IMR-90 (cell line): ENCODE data around the gene MYDGF. TPM values are rescaled to one million over a fixed set of nuclear protein-coding genes. Genes with fewer than 3 reads are reported as not detected.

Source experiments
- ATAC-seq: fragments of 200-7000 bp; cut with Tn5 transposase; 2 replicates; pipeline ENCODE4 v1.9.1; 2020; ENCODE audit warnings: low read depth, mild to moderate bottlenecking, moderate library complexity
- BruUV-seq: library from RNA; stranded (reverse); fragments of 400-500 nt; replicated peaks from 2 replicates; lab custom pipeline; 2021; lab: Mats Ljungman, UMichigan
- CTCF ChIA-PET: fragments of 300-600 bp; formaldehyde crosslinking; extraction: SDS; loops from one replicate; lab custom pipeline; 2021; ENCODE audit warnings: antibody characterized with exemption; lab: Yijun Ruan, JAX
- POLR2A ChIA-PET: fragments of 300-600 bp; sonication (Branson Sonifier 250); formaldehyde crosslinking; loops from one replicate; lab custom pipeline; 2022; ENCODE audit warnings: antibody characterized with exemption; ENCODE audit not compliant: unreplicated experiment; lab: Charles Lee
- DNase-seq: peaks from one replicate; pipeline ENCODE4 v3.0.0; 2013
- H2AFZ ChIP-seq: replicated peaks from 2 replicates; pipeline ENCODE3; 2013; ENCODE audit warnings: low read length, mild to moderate bottlenecking; ENCODE audit not compliant: poor library complexity
- H2AK5ac ChIP-seq: 2 replicates; pipeline ENCODE4 v1.6.1; 2013; ENCODE audit warnings: low read depth, low read length, inconsistent platforms
- H2AK9ac ChIP-seq: replicated peaks from 2 replicates; pipeline ENCODE3; 2013; ENCODE audit warnings: mild to moderate bottlenecking, low read depth, low read length, moderate library complexity; ENCODE audit not compliant: poor library complexity
- H2BK120ac ChIP-seq: 2 replicates; pipeline ENCODE4 v1.6.1; 2013; ENCODE audit warnings: low read depth, low read length, inconsistent platforms
- H2BK15ac ChIP-seq: 3 replicates; pipeline ENCODE4 v1.6.1; 2013; ENCODE audit warnings: low read depth, low read length, inconsistent platforms
- H2BK20ac ChIP-seq: 2 replicates; pipeline ENCODE4 v1.6.1; 2013; ENCODE audit warnings: low read depth, mild to moderate bottlenecking, inconsistent platforms, low read length, moderate library complexity
- H2BK5ac ChIP-seq: 2 replicates; pipeline ENCODE4 v1.6.1; 2013; ENCODE audit warnings: mild to moderate bottlenecking, low read depth, low read length, inconsistent platforms; ENCODE audit not compliant: poor library complexity, severe bottlenecking
- H3K14ac ChIP-seq: replicated peaks from 2 replicates; pipeline ENCODE4 v1.6.1; 2013; ENCODE audit warnings: low read depth, low read length, inconsistent platforms
- H3K18ac ChIP-seq: 2 replicates; pipeline ENCODE4 v1.6.1; 2013; ENCODE audit warnings: low read depth, low read length, control low read depth
- H3K23ac ChIP-seq: 2 replicates; pipeline ENCODE4 v1.6.1; 2013; ENCODE audit warnings: low read depth, low read length, inconsistent platforms
- H3K27ac ChIP-seq: 2 replicates; pipeline ENCODE4 v1.5.1; 2013; ENCODE audit warnings: mild to moderate bottlenecking, control low read depth, low read length; ENCODE audit not compliant: insufficient read depth
- H3K27me3 ChIP-seq: 2 replicates; pipeline ENCODE4 v1.6.1; 2013; ENCODE audit warnings: low read length; ENCODE audit not compliant: control insufficient read depth, insufficient read depth
- H3K36me3 ChIP-seq: 2 replicates; pipeline ENCODE4 v1.6.1; 2013; ENCODE audit warnings: low read length, mixed read lengths; ENCODE audit not compliant: control insufficient read depth, insufficient read depth
- H3K4ac ChIP-seq: 2 replicates; pipeline ENCODE4 v1.6.1; 2013; ENCODE audit warnings: low read depth, low read length, inconsistent platforms
- H3K4me1 ChIP-seq: 2 replicates; pipeline ENCODE4 v1.6.1; 2013; ENCODE audit warnings: low read length, mixed read lengths; ENCODE audit not compliant: control insufficient read depth, insufficient read depth
- H3K4me2 ChIP-seq: 2 replicates; pipeline ENCODE4 v1.6.1; 2013; ENCODE audit warnings: low read depth, mild to moderate bottlenecking, control low read depth, low read length, moderate library complexity
- H3K4me3 ChIP-seq: 2 replicates; pipeline ENCODE4 v1.5.1; 2013; ENCODE audit warnings: low read depth, mild to moderate bottlenecking, control low read depth, low read length, moderate library complexity; ENCODE audit not compliant: insufficient read depth
- H3K56ac ChIP-seq: 2 replicates; pipeline ENCODE4 v1.6.1; 2013; ENCODE audit warnings: low read length, inconsistent platforms; ENCODE audit not compliant: insufficient read depth; ENCODE audit errors: extremely low read depth
- H3K79me1 ChIP-seq, 2 experiments: 2 replicates each; pipeline ENCODE4 v1.6.1; 2013; ENCODE audit warnings: low read length in 2 of 2, inconsistent platforms in 1 of 2, low read depth in 1 of 2
- H3K9ac ChIP-seq: 2 replicates; pipeline ENCODE4 v1.6.1; 2013; ENCODE audit warnings: low read depth, low read length, control low read depth
- H3K9me1 ChIP-seq: 2 replicates; pipeline ENCODE4 v1.6.1; 2013; ENCODE audit warnings: low read length, inconsistent platforms; ENCODE audit not compliant: insufficient read depth
- H3K9me3 ChIP-seq: 2 replicates; pipeline ENCODE4 v1.6.1; 2013; ENCODE audit warnings: low read length; ENCODE audit not compliant: control insufficient read depth, insufficient read depth
- H4K20me1 ChIP-seq: 2 replicates; pipeline ENCODE4 v1.6.1; 2013; ENCODE audit warnings: low read length, inconsistent platforms; ENCODE audit not compliant: insufficient read depth
- H4K5ac ChIP-seq: 2 replicates; pipeline ENCODE4 v1.6.1; 2013; ENCODE audit warnings: mild to moderate bottlenecking, low read depth, low read length, control low read depth
- H4K8ac ChIP-seq, 2 experiments: 2 replicates each; pipeline ENCODE4 v1.6.1; 2013; ENCODE audit warnings: low read depth in 2 of 2, low read length in 2 of 2, control low read depth in 1 of 2, inconsistent platforms in 1 of 2
- H4K91ac ChIP-seq: 2 replicates; pipeline ENCODE4 v1.6.1; 2013; ENCODE audit warnings: low read depth, low read length, inconsistent platforms; ENCODE audit not compliant: insufficient read depth
- MAZ ChIP-seq: IDR thresholded peaks from 2 replicates; pipeline ENCODE4 v1.6.1; 2012; ENCODE audit warnings: low read depth, mild to moderate bottlenecking, low read length, improper control_type of control experiment, moderate library complexity, borderline replicate concordance
- MXI1 ChIP-seq: IDR thresholded peaks from 2 replicates; pipeline ENCODE4 v1.6.1; 2012; ENCODE audit warnings: low read depth, mild to moderate bottlenecking, low read length, moderate library complexity, borderline replicate concordance
- NFE2L2 ChIP-seq: fragments of 150-350 bp; IDR thresholded peaks from 2 replicates; pipeline ENCODE4 v1.6.1; 2016; ENCODE audit warnings: low read depth, mild to moderate bottlenecking, low read length
- WGBS, 2 experiments: methylation state at CpG; one replicate each; pipeline versions ENCODE4 v1.1.5 to v1.1.7; 2013; ENCODE audit warnings: missing lambda C conversion rate in 2 of 2; ENCODE audit not compliant: insufficient read length in 1 of 2; ENCODE audit errors: extremely low coverage in 2 of 2; 5-methylcytosine and 5-hydroxymethylcytosine counted together
- dilution Hi-C: fragments of 300-500 bp; cut with HindIII; formaldehyde crosslinking; loops from one replicate; pipeline ENCODE4 v1.14.3; 2018; ENCODE audit warnings: low sequenced_read_pairs; ENCODE audit not compliant: unreplicated experiment
- in situ Hi-C: fragments of 300-500 bp; cut with MboI; formaldehyde crosslinking; loops from 3 replicates; pipeline ENCODE4 v1.14.3; 2019; ENCODE audit warnings: low sequenced_read_pairs, inconsistent platforms, mixed read lengths
- intact Hi-C: fragments of 100-400 bp; cut with micrococcal nuclease; formaldehyde crosslinking; loops from 2 replicates; pipeline ENCODE4 v1.10.0; 2022
- polyA plus RNA-seq, 3 experiments: library from polyadenylated mRNA; depleted of rRNA; stranded (reverse); fragments of >200 nt; gene quantifications; 2 replicates each; pipeline ENCODE4 v1.2.3, GENCODE V29; 2012; ENCODE audit warnings: low replicate concordance in 1 of 3
- total RNA-seq: library from RNA; depleted of rRNA; stranded (reverse); fragments of >200 nt; gene quantifications from 2 replicates; pipeline ENCODE4 v1.2.3, GENCODE V29; 2012

Gene MYDGF
- total and polyA plus RNA-seq, 2 of the 4 experiments (the other 2 are of a cell fraction): 203 to 310 TPM

DNA sequence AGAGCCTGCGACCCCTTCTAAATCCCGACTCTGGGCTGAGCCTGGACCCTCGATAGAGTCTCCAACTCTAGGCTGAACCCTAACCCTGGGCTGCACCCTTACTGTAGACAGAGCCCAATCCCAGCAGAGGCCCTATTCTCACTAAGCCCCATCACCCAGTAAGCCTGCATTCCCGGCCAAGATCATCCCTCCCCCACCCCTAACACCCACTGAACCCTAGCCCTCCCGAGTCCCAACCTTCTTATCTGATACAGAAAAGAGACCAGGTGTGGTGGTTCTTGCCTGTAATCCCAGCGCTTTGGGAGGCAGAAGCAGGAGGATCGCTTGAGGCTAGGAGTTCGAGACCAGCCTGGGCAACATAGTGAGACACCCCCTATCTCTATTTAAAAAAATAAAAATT, 33.4 kb downstream of the MYDGF start:
- H2BK120ac ChIP-seq: peak overlapping the region; percentile 83
- H3K18ac ChIP-seq: no peak overlapping the region
- peaks cover 6% of the 10 kb centered on the region for H3K9me1 ChIP-seq
- no peak overlapping the region for H2BK5ac ChIP-seq
- TF ChIP-seq MAZ (no peak), MXI1 (no peak), NFE2L2 (no peak)
- H3K27me3 ChIP-seq: no peaks in the 10 kb centered on the region
- 59% methylated on average over 3 of the region's 8 CpGs; no CpG with 5 or more reads in 1 of the 2 experiments for WGBS, 2 experiments
- no TSS peak for BruUV-seq
- H2AK5ac ChIP-seq: peak overlapping the region; percentile 67; the same call in 1 of the 2 replicates
- CTCF ChIA-PET: interaction anchor here (0.9 to 1.4 kb wide), 4 partner anchors 59 to 110 kb away, joined by 3 to 11 read pairs (median 4); no protein-coding TSS in a partner anchor
- peak overlapping the region; percentile 29; the same call in 1 of the 2 replicates for H3K56ac ChIP-seq
- H3K23ac ChIP-seq: peak overlapping the region; percentile 41; the same call in 1 of the 2 replicates
- H4K20me1 ChIP-seq: no peaks in the 10 kb centered on the region
- peak overlapping the region; percentile 80 for H3K4ac ChIP-seq
- no peaks in the 10 kb centered on the region for H3K9me3 ChIP-seq
- peak overlapping the region; percentile 79; the same call in 1 of the 3 replicates for H2BK15ac ChIP-seq
- H3K14ac ChIP-seq: peak overlapping the region; percentile 76
- peak overlapping the region; percentile 70; the same call in 1 of the 2 replicates for H2BK20ac ChIP-seq
- peak overlapping the region; percentile 92 for H2AFZ ChIP-seq
- peak overlapping the region; percentile 82 for H3K4me2 ChIP-seq
- no peak overlapping the region for H3K27ac ChIP-seq
- H4K8ac ChIP-seq: peak overlapping the region; percentile 87 to 93
- H3K4me3 ChIP-seq: no peak overlapping the region
- intact Hi-C loops: loop anchor here (1.0 to 5.0 kb wide), 3 partner anchors 60 to 164 kb away; partner anchors contain the start of genes HDGFL2 and SEMA6B
- H3K4me1 ChIP-seq: peaks cover 21% of the 10 kb centered on the region
- H3K36me3 ChIP-seq: no peaks in the 10 kb centered on the region
- peak overlapping the region; percentile 73 for H3K9ac ChIP-seq
- peak overlapping the region; percentile 92 for H4K91ac ChIP-seq
- peak overlapping the region; percentile 60 for H2AK9ac ChIP-seq
- peak overlapping the region; percentile 61 for H4K5ac ChIP-seq
- in situ Hi-C loops: loop anchor here (5.0 kb wide), 1 partner anchor 59 kb away; no protein-coding TSS in a partner anchor
- dilution Hi-C loops: no loop called here
- peaks cover 20 to 25% of the 10 kb centered on the region in 2 experiments for H3K79me1 ChIP-seq
- ATAC-seq (no peak), DNase-seq (no peak)
- POLR2A ChIA-PET: no interaction called here
